Activated T-helper 1 cell treated with Interleukin-2 at 50 U/mL for 16 hours (primary cell): ENCODE results near the gene HMGXB3.

Experiments
- DNase-seq: peaks from one replicate; pipeline ENCODE4 v3.0.0-alpha.2; 2020; ENCODE audit warnings: low read depth

Gene HMGXB3

GRCh38 chr5:150000256-150000989 lies at the start of gene HMGXB3, which contains the start of gene TIGD6:
Gene HMGXB3 (plus strand): TSS chr5:150000739. CDS start chr5:150004853, 4,114 bp downstream.
Gene TIGD6 (minus strand): TSS chr5:150000654. CDS start chr5:149996348, 4,306 bp downstream.
- peak; percentile 74 for DNase-seq

GRCh38 chr5:149951138-149951749 lies 49.3 kb upstream of the HMGXB3 start:
- DNase-seq: no peak

GRCh38 chr5:149953436-149954121 lies 47.0 kb upstream of the HMGXB3 start:
- no peak for DNase-seq

- DNase-seq: no peak
These were observed 45.7 kb upstream of the HMGXB3 start for GRCh38 chr5:149954798-149955197.

- DNase-seq: no peak
These were observed 43.9 kb upstream of the HMGXB3 start for GRCh38 chr5:149956685-149957084.

GRCh38 chr5:149957855-149958254 lies 42.7 kb upstream of the HMGXB3 start:
- DNase-seq: no peak

- DNase-seq: no peak
These were observed 40.9 kb upstream of the HMGXB3 start for GRCh38 chr5:149959406-149960236.

- DNase-seq: peak; percentile 86
These were observed 40.0 kb upstream of the HMGXB3 start, which contains the start of gene SLC26A2 for GRCh38 chr5:149960272-149961185. Gene SLC26A2 (plus strand): TSS chr5:149960758. CDS start chr5:149977653, 16,895 bp downstream.

GRCh38 chr5:149961186-149961685 lies 39.3 kb upstream of the HMGXB3 start:
- no peak for DNase-seq

GRCh38 chr5:149961957-149962409 lies 38.6 kb upstream of the HMGXB3 start:
- DNase-seq: no peak

GRCh38 chr5:149962601-149963300 lies 37.8 kb upstream of the HMGXB3 start:
- DNase-seq: no peak

GRCh38 chr5:149963729-149964128 lies 36.8 kb upstream of the HMGXB3 start:
- DNase-seq: no peak

GRCh38 chr5:149966946-149967345 lies 33.6 kb upstream of the HMGXB3 start:
- no peak for DNase-seq

- no peak for DNase-seq
These were observed 31.2 kb upstream of the HMGXB3 start for GRCh38 chr5:149969181-149969930.

GRCh38 chr5:149975409-149975808 lies 25.1 kb upstream of the HMGXB3 start:
- no peak for DNase-seq

- DNase-seq: no peak
These were observed 20.6 kb upstream of the HMGXB3 start for GRCh38 chr5:149979896-149980295.

GRCh38 chr5:149981206-149981605 lies 19.3 kb upstream of the HMGXB3 start:
- no peak for DNase-seq

GRCh38 chr5:149982505-149982904 lies 18.0 kb upstream of the HMGXB3 start:
- DNase-seq: no peak

GRCh38 chr5:149988126-149988525 lies 12.4 kb upstream of the HMGXB3 start:
- no peak for DNase-seq
